Endothelial cell of umbilical vein (primary cell): ENCODE measurements around the gene ERMAP. TPM values are rescaled to one million over a fixed set of nuclear protein-coding genes. Genes with fewer than 3 reads are reported as not detected.

Experiments used
- BruUV-seq: library from RNA; stranded (reverse); fragments of 400-500 nt; replicated peaks from 2 replicates; lab custom pipeline; 2021; lab: Mats Ljungman, UMichigan
- CTCF ChIA-PET: fragments of 300-600, 350-600 bp; sonication (Branson Sonifier 250); formaldehyde crosslinking; loops from one replicate; lab custom pipeline; 2021; ENCODE audit warnings: antibody characterized with exemption, inconsistent platforms; lab: Charles Lee
- POLR2A ChIA-PET: fragments of 300-600, 350-600 bp; sonication (Branson Sonifier 250); formaldehyde crosslinking; loops from one replicate; lab custom pipeline; 2021; ENCODE audit warnings: antibody characterized with exemption, inconsistent platforms; lab: Charles Lee
- DNase-seq: peaks from one replicate; pipeline ENCODE4 v3.0.0-alpha.2; 2011; ENCODE audit warnings: low read depth, low spot score
- FAIRE-seq: peaks from 2 replicates; lab custom pipeline; 2011; peaks lifted over from hg19 to GRCh38; lab: Jason Lieb, UNC
- H2AFZ ChIP-seq: 2 replicates; pipeline ENCODE4 v1.6.0; 2012; ENCODE audit warnings: low read depth, low read length, control low read depth, inconsistent platforms
- H3K27ac ChIP-seq: 2 replicates; pipeline ENCODE4 v1.5.1; 2011; ENCODE audit warnings: low read depth, mild to moderate bottlenecking, control low read depth, low read length, moderate library complexity; ENCODE audit not compliant: insufficient read depth
- H3K27me3 ChIP-seq, 2 experiments: 2 replicates each; pipeline versions ENCODE4 v1.6.0 to v1.6.1; 2011; ENCODE audit warnings: low read length in 2 of 2, mixed read lengths in 1 of 2; ENCODE audit not compliant: control insufficient read depth in 2 of 2, insufficient read depth in 2 of 2
- H3K36me3 ChIP-seq, 2 experiments: 2 replicates in 1 of 2; 3 replicates in 1 of 2; pipeline ENCODE4 v1.5.1; 2011; ENCODE audit warnings: low read length in 2 of 2, mild to moderate bottlenecking in 1 of 2, moderate library complexity in 1 of 2; ENCODE audit not compliant: control insufficient read depth in 2 of 2, insufficient read depth in 2 of 2; ENCODE audit errors: extremely low read depth in 1 of 2
- H3K4me1 ChIP-seq: 3 replicates; pipeline ENCODE4 v1.5.1; 2011; ENCODE audit warnings: mild to moderate bottlenecking, low read length; ENCODE audit not compliant: control insufficient read depth, insufficient read depth; ENCODE audit errors: extremely low read depth
- H3K4me2 ChIP-seq: 2 replicates; pipeline ENCODE4 v1.6.1; 2011; ENCODE audit warnings: low read length, control low read depth, mixed read lengths; ENCODE audit not compliant: insufficient read depth
- H3K4me3 ChIP-seq, 3 experiments: fragments of 200-600 bp in 1 of 3; sonication (generic), shearing (Covaris generic) in 1 of 3; replicated peaks in 1 of 3; 2 replicates each; pipeline ENCODE4 v1.5.1; 2011 to 2016; ENCODE audit warnings: control low read depth in 3 of 3, low read length in 3 of 3, mild to moderate bottlenecking in 2 of 3, inconsistent platforms in 1 of 3, low read depth in 1 of 3, moderate library complexity in 1 of 3; ENCODE audit not compliant: insufficient read depth in 1 of 3
- H3K79me2 ChIP-seq: 2 replicates; pipeline ENCODE4 v1.6.0; 2012; ENCODE audit warnings: low read length, inconsistent platforms; ENCODE audit not compliant: control insufficient read depth, insufficient read depth
- H3K9ac ChIP-seq: replicated peaks from 2 replicates; pipeline ENCODE3; 2011; ENCODE audit warnings: low read length, control low read depth; ENCODE audit not compliant: insufficient read depth; ENCODE audit errors: extremely low read depth
- H3K9me1 ChIP-seq: replicated peaks from 3 replicates; pipeline ENCODE4 v1.6.0; 2011; ENCODE audit warnings: mild to moderate bottlenecking, low read length; ENCODE audit not compliant: control insufficient read depth, insufficient read depth; ENCODE audit errors: extremely low read depth
- H3K9me3 ChIP-seq: replicated peaks from 2 replicates; pipeline ENCODE4 v1.5.1; 2012; ENCODE audit warnings: low read length, inconsistent platforms; ENCODE audit not compliant: control insufficient read depth, insufficient read depth
- H4K20me1 ChIP-seq: replicated peaks from 2 replicates; pipeline ENCODE3; 2011; ENCODE audit warnings: mild to moderate bottlenecking, low read length; ENCODE audit not compliant: control insufficient read depth, insufficient read depth; ENCODE audit errors: extremely low read depth
- CTCF ChIP-seq, 2 donors: IDR thresholded peaks; 1 replicate in 1 of 2; 2 replicates in 1 of 2; pipeline ENCODE4 v1.5.1; 2011; ENCODE audit warnings: low read length in 2 of 2, mild to moderate bottlenecking in 2 of 2, moderate library complexity in 2 of 2, control low read depth in 1 of 2, inconsistent platforms in 1 of 2, low read depth in 1 of 2; ENCODE audit not compliant: insufficient read depth in 1 of 2; ENCODE audit errors: extremely low read depth in 1 of 2
- EZH2 ChIP-seq: IDR thresholded peaks from 2 replicates; pipeline ENCODE4 v1.6.1; 2012; ENCODE audit warnings: borderline replicate concordance, low read depth, mild to moderate bottlenecking, moderate library complexity, low read length, inconsistent platforms; ENCODE audit not compliant: severe bottlenecking
- FOS ChIP-seq: IDR thresholded peaks from 2 replicates; pipeline ENCODE4 v1.6.1; 2011; ENCODE audit warnings: mild to moderate bottlenecking, low read length, moderate library complexity, borderline replicate concordance; ENCODE audit not compliant: insufficient read depth
- GATA2 ChIP-seq: IDR thresholded peaks from 2 replicates; pipeline ENCODE4 v1.7.0; 2011; ENCODE audit warnings: low read depth, mild to moderate bottlenecking, moderate library complexity, mixed read lengths, low read length; ENCODE audit not compliant: insufficient read length, insufficient read depth
- JUN ChIP-seq: IDR thresholded peaks from 2 replicates; pipeline ENCODE4 v1.6.1; 2011; ENCODE audit warnings: borderline replicate concordance, low read depth; ENCODE audit not compliant: insufficient read length, insufficient read depth
- MAX ChIP-seq: IDR thresholded peaks from 2 replicates; pipeline ENCODE4 v1.6.1; 2011; ENCODE audit not compliant: insufficient read depth, insufficient read length
- MYC ChIP-seq: IDR thresholded peaks from one replicate; pipeline ENCODE4 v1.6.1; 2011; ENCODE audit warnings: mild to moderate bottlenecking, low read depth, low read length
- POLR2A ChIP-seq: IDR thresholded peaks from 2 replicates; pipeline ENCODE4 v1.6.1; 2012; ENCODE audit warnings: low read depth, mild to moderate bottlenecking, control low read depth, low read length
- POLR2AphosphoS5 ChIP-seq: IDR thresholded peaks from 2 replicates; pipeline ENCODE4 v1.6.1; 2012; ENCODE audit warnings: low read depth, mild to moderate bottlenecking, control low read depth, low read length, moderate library complexity; ENCODE audit not compliant: insufficient read depth
- dilution Hi-C: fragments of 300-500 bp; cut with MboI; formaldehyde crosslinking; loops from one replicate; pipeline ENCODE4 v1.15.0; 2019; ENCODE audit warnings: low sequenced_read_pairs; ENCODE audit not compliant: extremely low pct_ligation_motif_present
- intact Hi-C: fragments of 100-400 bp; cut with micrococcal nuclease; formaldehyde crosslinking; loops from one replicate; pipeline ENCODE4 v1.10.0; 2022
- polyA plus RNA-seq, 4 experiments: library from polyadenylated mRNA; depleted of rRNA in 3 of 4; stranded (reverse) in 3 of 4; unstranded in 1 of 4; fragments of >200 nt; gene quantifications; 2 replicates each; pipeline versions ENCODE4 v1.2.1 to v1.2.3, GENCODE V29; 2011 to 2012; ENCODE audit warnings: missing spikeins in 1 of 4
- total RNA-seq: library from RNA; stranded (reverse); gene quantifications from 2 replicates; pipeline ENCODE4 v1.2.3, GENCODE V29; 2021

ERMAP gene
- total and polyA plus RNA-seq, 2 donors (not counting 3 experiments of a cell fraction or from before 2014, with no cell fraction given): 7.8 to 8.6 TPM

- dilution Hi-C loops: no loop called here
- no peak overlapping the region for H3K4me3 ChIP-seq
- CTCF ChIA-PET: interaction anchor here (1.3 to 2.3 kb wide), 2 partner anchors 24 to 184 kb away, joined by 4 to 5 read pairs; no protein-coding TSS in a partner anchor
- intact Hi-C loops: no loop called here
- H3K36me3 ChIP-seq: no peaks in the 10 kb centered on the region
- BruUV-seq: no TSS peak
- no peak for TF ChIP-seq MYC
- no peak for TF ChIP-seq FOS
- TF ChIP-seq CTCF (IDR thresholded peaks at IDR 0.05; ENCODE audit: extremely low read depth in 1 of 2, insufficient read depth in 1 of 2, low read depth in 1 of 2, low read length in 2 of 2): no peak
- TF ChIP-seq GATA2: no peak
- TF ChIP-seq JUN: no peak
- no peak for TF ChIP-seq MAX
- no peak for TF ChIP-seq POLR2A
- TF ChIP-seq EZH2: no peak
- TF ChIP-seq POLR2AphosphoS5: no peak
- H3K27ac ChIP-seq: no peak overlapping the region
- no peaks in the 10 kb centered on the region for H4K20me1 ChIP-seq
- DNase-seq: no peak
- no peaks in the 10 kb centered on the region for H3K4me1 ChIP-seq
- no peak overlapping the region for H3K4me2 ChIP-seq
- H3K9me1 ChIP-seq: no peaks in the 10 kb centered on the region
- FAIRE-seq: no peak
- POLR2A ChIA-PET: no interaction called here
- no peak overlapping the region for H2AFZ ChIP-seq
- no peaks in the 10 kb centered on the region for H3K79me2 ChIP-seq
- H3K27me3 ChIP-seq: peaks cover 3 to 5% of the 10 kb centered on the region in 2 experiments
- H3K9me3 ChIP-seq: no peaks in the 10 kb centered on the region
- no peak overlapping the region for H3K9ac ChIP-seq
These were observed 72.3 kb downstream of the ERMAP start for GRCh38 chr1:42889264-42889663.
